ENCODE measurements around the gene TMC8. TPM values are rescaled to one million over a fixed set of nuclear protein-coding genes. Genes with fewer than 3 reads are reported as not detected.
A peak's percentile ranks its signal among the peaks of the same experiment; 100 is the strongest.

TMC8 gene
- total and polyA plus RNA-seq, 11 donors, result 0.81 to 21.6 (median 1.2) TPM

- DNase-seq (peak; percentile 62 to 78 (median 72)), ATAC-seq (peak in 3 of 4 donors; percentile 13 to 38 (median 18))
- H3K36me3 ChIP-seq, result peaks cover 0 to 36% (median 5%) of the 10 kb centered on the region in 9 donors
- no peaks in the 10 kb centered on the region for H3K9me3 ChIP-seq
- WGBS, 4 donors, result 3 to 11% (median 4%) methylated on average over 22 to 53 of the region's 54 CpGs
- H3K4me3 ChIP-seq, result peak within 1 kb of the TSS; percentile 71 to 98 (median 88)
- H3K27ac ChIP-seq, result peak within 1 kb of the TSS; percentile 76 to 98 (median 94)
- TF ChIP-seq POLR2A (IDR thresholded peaks at IDR 0.05), result peak in 1 of 2 donors; percentile 53
- no peak for TF ChIP-seq CTCF (IDR thresholded peaks at IDR 0.05)
- H3K27me3 ChIP-seq, result peaks cover 0 to 4% (median 0%) of the 10 kb centered on the region in 9 donors
- H3K4me1 ChIP-seq, result peaks cover 14 to 91% (median 63%) of the 10 kb centered on the region in 12 donors
- intact Hi-C loops (cut with DNase I), result loop anchor here in 8 of 10 donors (5.0 kb wide), 3 partner anchors 44 to 124 kb away; no protein-coding TSS in a partner anchor
These were observed 1.8 kb upstream of the TMC8 start, which contains the start of gene TMC6 for GRCh38 chr17:78128551-78129350. TSS of gene TMC6 (minus strand) at chr17:78128755. CDS start at chr17:78126832, 1,923 bp downstream.

DNA sequence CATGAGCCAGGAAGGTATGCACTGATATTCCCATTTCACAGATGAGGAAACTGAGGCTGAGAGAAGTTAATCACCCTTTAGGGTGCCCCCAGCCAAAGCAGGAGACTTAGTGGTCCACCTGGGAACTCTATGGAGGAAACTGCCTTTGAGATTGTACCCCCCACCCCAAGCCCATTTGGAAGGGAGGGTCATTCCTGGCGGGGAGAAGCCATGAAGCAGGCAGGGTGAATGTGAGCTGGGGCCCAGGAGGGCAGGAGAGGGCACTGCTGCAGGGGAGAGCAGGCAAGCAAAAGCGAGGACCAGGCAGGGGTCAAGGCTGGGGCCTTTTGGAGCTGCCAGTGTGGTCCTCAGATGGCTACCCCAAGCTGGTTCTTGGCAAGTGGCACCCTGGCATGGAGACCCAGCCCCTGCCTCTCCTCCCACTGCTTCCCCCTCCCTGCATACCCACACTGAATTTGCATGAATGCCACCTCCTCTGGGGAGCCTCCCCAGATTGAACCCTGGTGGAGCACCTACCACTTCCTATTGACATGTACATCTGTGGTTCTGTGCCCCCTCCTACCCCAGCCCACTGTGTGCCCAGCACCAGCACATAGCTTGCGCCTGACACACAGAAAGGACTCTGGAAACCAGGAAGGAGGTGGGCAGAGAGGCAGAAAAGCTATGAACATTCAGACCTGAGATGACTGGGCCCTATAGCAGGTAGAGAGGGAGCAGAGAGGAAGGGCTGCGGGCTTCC is 1.1 kb upstream of the TMC8 start:
- intact Hi-C loops (cut with DNase I), result loop anchor here in 8 of 10 donors (5.0 kb wide), 3 partner anchors 43 to 123 kb away; no protein-coding TSS in a partner anchor
- Histone ChIP-seq H3K4me3 (peak overlapping the region in 3 of 12 donors; percentile 86 to 93 (median 87)), H3K4me1 (peaks cover 14 to 91% (median 63%) of the 10 kb centered on the region in 12 donors), H3K36me3 (peaks cover 0 to 33% (median under 1%) of the 10 kb centered on the region in 9 donors), H3K27ac (peak overlapping the region in 11 of 12 donors; percentile 34 to 98 (median 92)), H3K9me3 (no peaks in the 10 kb centered on the region), H3K27me3 (peaks cover 0 to 4% (median 0%) of the 10 kb centered on the region in 9 donors)
- 81 to 95% (median 86%) methylated on average over 4 of the region's 4 CpGs for WGBS, 4 donors
- DNase-seq, result peak in 2 of 5 donors; percentile 22 to 58
- TF ChIP-seq CTCF (IDR thresholded peaks at IDR 0.05) (no peak), POLR2A (IDR thresholded peaks at IDR 0.05) (no peak)
- no peak for ATAC-seq

DNA sequence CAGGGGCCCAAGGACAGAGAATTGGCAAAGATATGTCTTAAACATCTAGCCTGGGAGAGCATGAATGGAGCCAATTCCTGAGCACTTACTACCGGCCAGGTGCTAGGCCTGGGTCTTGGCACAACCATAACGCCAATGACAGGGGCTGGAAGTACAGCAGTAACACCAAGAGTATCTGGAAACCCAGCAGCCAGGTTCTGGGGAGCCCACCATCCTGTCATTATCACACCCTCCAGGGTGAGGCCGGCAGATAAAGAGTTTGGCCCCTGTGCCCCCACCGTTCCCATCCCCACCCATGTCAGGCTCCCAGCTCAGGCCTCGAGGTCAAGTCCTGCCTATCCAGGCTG is 508 bp upstream of the TMC8 start:
- ATAC-seq (no peak), DNase-seq (no peak)
- Histone ChIP-seq H3K27me3 (peaks cover 0 to 4% (median 0%) of the 10 kb centered on the region in 9 donors), H3K4me3 (peak overlapping the region in 2 of 12 donors; percentile 43 to 87), H3K4me1 (peaks cover 14 to 90% (median 58%) of the 10 kb centered on the region in 12 donors), H3K36me3 (peaks cover 0 to 33% (median 0%) of the 10 kb centered on the region in 9 donors), H3K27ac (peak overlapping the region in 9 of 12 donors; percentile 14 to 98 (median 55)), H3K9me3 (no peaks in the 10 kb centered on the region)
- WGBS, 4 donors, result 35 to 75% (median 42%) methylated on average over 2 to 5 of the region's 5 CpGs
- intact Hi-C loops (cut with DNase I), result no loop called here
- TF ChIP-seq CTCF (IDR thresholded peaks at IDR 0.05), result no peak
- TF ChIP-seq POLR2A (IDR thresholded peaks at IDR 0.05), result no peak
